ENCODE measurements around the gene FERMT3.

FERMT3 gene

DNA sequence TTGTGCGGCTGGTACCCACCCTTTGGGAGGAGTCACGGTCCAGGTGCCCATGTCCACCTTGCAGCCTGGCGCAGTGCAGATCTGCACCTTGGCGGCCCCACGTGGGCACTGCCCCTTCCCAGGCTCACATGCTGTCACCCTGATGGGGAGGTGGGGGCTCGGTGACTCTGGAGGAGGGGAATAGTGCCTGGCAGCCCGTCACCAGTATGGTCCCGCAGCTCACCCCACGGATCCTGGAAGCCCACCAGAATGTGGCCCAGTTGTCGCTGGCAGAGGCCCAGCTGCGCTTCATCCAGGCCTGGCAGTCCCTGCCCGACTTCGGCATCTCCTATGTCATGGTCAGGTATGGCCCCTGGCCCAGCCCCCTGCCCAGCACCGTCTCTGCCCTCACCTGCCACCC lies 14.3 kb downstream of the FERMT3 start:
- TF ChIP-seq, protein P1, sequence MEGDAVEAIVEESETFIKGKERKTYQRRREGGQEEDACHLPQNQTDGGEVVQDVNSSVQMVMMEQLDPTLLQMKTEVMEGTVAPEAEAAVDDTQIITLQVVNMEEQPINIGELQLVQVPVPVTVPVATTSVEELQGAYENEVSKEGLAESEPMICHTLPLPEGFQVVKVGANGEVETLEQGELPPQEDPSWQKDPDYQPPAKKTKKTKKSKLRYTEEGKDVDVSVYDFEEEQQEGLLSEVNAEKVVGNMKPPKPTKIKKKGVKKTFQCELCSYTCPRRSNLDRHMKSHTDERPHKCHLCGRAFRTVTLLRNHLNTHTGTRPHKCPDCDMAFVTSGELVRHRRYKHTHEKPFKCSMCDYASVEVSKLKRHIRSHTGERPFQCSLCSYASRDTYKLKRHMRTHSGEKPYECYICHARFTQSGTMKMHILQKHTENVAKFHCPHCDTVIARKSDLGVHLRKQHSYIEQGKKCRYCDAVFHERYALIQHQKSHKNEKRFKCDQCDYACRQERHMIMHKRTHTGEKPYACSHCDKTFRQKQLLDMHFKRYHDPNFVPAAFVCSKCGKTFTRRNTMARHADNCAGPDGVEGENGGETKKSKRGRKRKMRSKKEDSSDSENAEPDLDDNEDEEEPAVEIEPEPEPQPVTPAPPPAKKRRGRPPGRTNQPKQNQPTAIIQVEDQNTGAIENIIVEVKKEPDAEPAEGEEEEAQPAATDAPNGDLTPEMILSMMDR (IDR thresholded peaks at IDR 0.05; ENCODE audit: control insufficient read depth, extremely low read depth, insufficient read depth) = no peak
- no peak for DNase-seq (ENCODE audit: low read depth)
- H3K4me3 ChIP-seq (ENCODE audit: low read depth, low read length) = no peak overlapping the region

DNA sequence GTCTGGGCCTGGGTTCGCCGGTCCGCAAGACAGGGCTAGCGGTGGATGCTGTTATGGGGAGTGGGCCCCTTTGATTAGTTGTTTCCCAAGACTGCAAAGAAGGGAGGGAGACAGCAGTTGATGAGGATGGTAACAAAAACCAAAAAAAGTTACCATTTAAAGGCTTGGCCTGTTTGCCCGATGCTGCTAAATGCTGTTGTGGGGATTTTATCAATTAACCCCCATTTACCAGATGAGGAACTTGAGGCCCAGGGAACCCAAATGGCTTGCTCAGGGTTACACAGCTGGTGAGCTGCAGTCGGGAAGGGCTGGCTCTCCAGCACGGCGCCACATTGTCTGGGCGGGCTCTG lies 16.1 kb downstream of the FERMT3 start:
- H3K4me3 ChIP-seq (ENCODE audit: low read depth, low read length) = no peak overlapping the region
- TF ChIP-seq, protein P1 (IDR thresholded peaks at IDR 0.05; ENCODE audit: control insufficient read depth, extremely low read depth, insufficient read depth) = no peak
- DNase-seq (ENCODE audit: low read depth) = no peak

DNA sequence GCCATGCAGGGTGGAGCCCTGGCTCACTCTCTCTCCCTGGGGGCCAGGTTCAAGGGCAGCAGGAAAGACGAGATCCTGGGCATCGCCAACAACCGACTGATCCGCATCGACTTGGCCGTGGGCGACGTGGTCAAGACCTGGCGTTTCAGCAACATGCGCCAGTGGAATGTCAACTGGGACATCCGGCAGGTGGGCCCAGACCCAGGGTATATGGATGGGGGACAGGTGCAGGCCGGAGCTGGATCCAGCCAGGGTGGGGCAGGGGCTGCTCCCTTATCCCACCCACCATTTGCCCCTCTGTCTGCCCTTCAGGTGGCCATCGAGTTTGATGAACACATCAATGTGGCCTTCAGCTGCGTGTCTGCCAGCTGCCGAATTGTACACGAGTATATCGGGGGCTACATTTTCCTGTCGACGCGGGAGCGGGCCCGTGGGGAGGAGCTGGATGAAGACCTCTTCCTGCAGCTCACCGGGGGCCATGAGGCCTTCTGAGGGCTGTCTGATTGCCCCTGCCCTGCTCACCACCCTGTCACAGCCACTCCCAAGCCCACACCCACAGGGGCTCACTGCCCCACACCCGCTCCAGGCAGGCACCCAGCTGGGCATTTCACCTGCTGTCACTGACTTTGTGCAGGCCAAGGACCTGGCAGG lies 16.6 kb downstream of the FERMT3 start:
- H3K4me3 ChIP-seq (ENCODE audit: low read depth, low read length) = no peak overlapping the region
- TF ChIP-seq, protein P1 (IDR thresholded peaks at IDR 0.05; ENCODE audit: control insufficient read depth, extremely low read depth, insufficient read depth) = no peak
- DNase-seq (ENCODE audit: low read depth) = no peak

DNA sequence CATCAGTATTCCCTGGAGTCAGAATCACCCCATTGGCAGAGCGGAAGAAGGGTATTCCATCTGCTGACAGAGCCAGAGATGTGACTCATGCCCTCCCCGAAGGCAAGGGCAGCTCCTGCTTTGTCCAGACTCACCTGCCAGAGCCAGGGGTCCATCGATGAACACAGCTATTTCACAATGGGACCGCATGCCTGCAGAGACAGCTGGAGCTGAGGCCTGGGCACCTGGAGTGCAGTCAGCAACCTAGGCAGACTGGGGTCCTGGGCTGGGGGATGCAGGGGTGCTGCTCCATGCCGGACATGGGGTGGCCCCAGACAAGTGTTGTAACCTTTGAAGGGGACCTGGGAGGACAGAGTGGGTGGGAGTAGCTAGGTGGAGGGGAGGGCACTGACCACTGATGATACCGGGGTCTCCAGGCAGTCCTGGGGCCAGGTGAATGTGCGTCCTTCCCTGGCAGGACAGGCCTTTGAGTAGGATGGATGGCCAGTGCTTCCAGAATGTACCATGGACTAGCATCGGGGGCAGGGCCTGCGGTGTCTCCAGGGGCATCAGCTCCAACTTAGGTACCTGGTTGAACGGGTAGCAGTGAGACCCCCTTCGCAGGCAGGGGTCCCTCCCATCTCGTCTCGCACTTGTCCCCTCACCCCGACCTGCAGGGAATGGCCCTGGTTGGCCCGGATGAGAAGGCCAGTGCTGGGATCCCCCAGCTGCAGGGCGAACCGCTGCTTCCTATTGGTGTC lies 17.8 kb downstream of the FERMT3 start:
- no peak overlapping the region for H3K4me3 ChIP-seq (ENCODE audit: low read depth, low read length)
- DNase-seq (ENCODE audit: low read depth) = no peak
- TF ChIP-seq, protein P1 (IDR thresholded peaks at IDR 0.05; ENCODE audit: control insufficient read depth, extremely low read depth, insufficient read depth) = no peak

DNA sequence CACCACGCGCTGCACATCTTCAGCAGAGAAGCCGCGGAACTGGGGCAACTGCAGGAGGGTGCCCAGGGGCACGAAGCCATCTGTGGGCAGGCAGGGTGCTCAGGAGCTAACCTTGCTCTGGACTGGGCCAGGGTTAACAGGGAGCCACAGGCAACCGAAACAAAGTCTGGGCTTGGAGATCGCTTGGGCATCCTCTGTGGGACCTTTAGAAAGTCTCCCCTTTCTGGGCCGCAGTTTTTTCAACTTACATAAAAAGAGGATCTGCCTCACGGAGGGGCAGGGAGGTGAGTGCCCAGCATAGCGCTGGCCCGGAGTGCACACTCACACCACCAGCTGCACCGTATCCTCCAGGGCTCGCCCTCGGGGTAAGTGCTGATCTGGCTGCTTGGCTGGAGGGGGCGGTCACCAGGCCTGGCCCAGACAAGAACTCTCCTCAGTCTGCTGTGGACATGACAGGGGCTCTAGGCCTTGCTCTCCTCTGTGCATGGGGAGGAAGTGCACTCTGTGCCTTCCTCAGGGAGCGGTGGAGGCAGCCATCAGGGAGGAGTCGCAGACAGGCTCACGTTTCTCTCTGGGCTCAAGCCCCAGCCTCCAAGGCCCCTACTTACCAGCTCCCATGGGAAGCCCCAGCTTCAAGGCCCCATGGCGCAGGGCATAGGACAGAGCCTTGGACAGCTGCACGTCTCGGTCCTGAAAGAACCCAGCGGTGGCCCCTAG lies 18.5 kb downstream of the FERMT3 start:
- H3K4me3 ChIP-seq (ENCODE audit: low read depth, low read length) = peak overlapping the region; percentile 87
- TF ChIP-seq, protein P1 (IDR thresholded peaks at IDR 0.05; ENCODE audit: control insufficient read depth, extremely low read depth, insufficient read depth) = no peak
- DNase-seq (ENCODE audit: low read depth) = no peak

DNA sequence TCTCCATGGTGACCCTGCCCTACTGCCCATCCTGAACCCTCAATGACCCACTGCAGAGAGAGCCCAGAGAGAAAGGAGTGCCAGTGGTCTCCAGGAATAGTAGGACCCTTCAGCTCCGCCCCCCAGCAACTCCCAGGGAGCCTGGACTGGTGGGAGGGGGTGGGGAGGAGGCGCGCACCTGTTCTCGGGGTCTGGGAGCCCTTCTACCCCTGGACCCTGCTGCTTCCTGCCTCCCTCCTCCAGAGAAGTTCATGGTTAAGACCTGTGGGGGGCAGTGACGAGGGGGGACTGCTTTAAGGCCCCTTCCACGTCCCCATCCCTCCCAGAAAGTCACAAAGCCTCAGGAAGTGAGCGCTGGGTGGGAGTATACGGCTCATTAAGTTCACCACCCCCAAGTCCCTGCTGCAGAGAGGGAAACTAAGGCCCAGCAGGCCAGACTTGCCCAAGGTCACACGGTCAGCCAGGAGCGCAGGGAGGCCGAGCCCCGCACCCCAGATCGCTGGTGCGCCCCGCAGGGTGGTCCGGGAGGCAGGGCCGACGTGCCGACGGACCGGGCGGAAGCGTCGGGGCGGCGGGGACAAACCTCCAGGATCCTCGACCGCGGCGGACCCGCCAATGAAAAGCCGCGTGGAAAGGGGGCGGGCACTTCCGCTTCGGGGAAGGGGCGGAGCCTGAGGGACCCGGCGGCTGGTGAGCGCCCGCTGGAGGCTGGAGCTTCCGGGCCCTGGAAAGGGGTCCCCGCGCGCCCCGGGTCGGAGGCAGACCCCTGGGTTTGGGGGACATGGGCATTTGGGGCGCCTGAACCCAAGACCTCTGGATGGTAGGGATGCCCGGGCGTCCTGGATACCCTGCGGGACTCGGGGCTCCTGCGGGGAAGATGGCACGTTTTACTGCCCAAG lies 19.3 kb downstream of the FERMT3 start, which contains the start of the genes NUDT22 and TRPT1:
Gene NUDT22 (plus strand): TSS at position 667 of the 899 bp plus-strand sequence. CDS start 379 bp downstream, outside the sequence.
Gene TRPT1 (minus strand): TSS at position 579 of the 899 bp plus-strand sequence. CDS start 326 bp downstream, at position 253.
- TF ChIP-seq, protein P1 (IDR thresholded peaks at IDR 0.05; ENCODE audit: control insufficient read depth, extremely low read depth, insufficient read depth) = peak; percentile 32; the same call in 1 of the 2 replicates
- DNase-seq (ENCODE audit: low read depth) = no peak

More for the DNA sequence above, 19.3 kb downstream of the FERMT3 start, which contains the start of the genes NUDT22 and TRPT1:
- peak within 1 kb of the TSS; percentile 87 for H3K4me3 ChIP-seq (ENCODE audit: low read depth, low read length)
